Heart left ventricle (tissue), 16 donors: ENCODE data around the gene SF3B5. TPM values are rescaled to one million over a fixed set of nuclear protein-coding genes. Genes with fewer than 3 reads are reported as not detected.
A peak's percentile ranks its signal among the peaks of the same experiment; 100 is the strongest.

Experiments
- ATAC-seq, 4 donors: fragments of 200-7000 bp; cut with Tn5 transposase; one replicate each; pipeline ENCODE4 v1.9.1; 2020 to 2022; ENCODE audit warnings: moderate library complexity in 4 of 4, mild to moderate bottlenecking in 3 of 4, moderate number of reproducible peaks in 1 of 4
- DNase-seq, 5 donors: peaks; one replicate each; pipeline ENCODE4 v3.0.0-alpha.2; 2020
- H3K27ac ChIP-seq, 12 donors: fragments of 200-600 bp; sonication (generic) in 4 of 12; one replicate each; pipeline versions ENCODE4 v1.5.0 to v1.8.0; 2016 to 2022; ENCODE audit warnings: mild to moderate bottlenecking in 2 of 12
- H3K27me3 ChIP-seq, 9 donors: fragments of 200-600 bp; sonication (generic) in 2 of 9; one replicate each; pipeline versions ENCODE4 v1.5.1 to v1.8.0; 2016 to 2022; ENCODE audit warnings: mild to moderate bottlenecking in 3 of 9
- H3K36me3 ChIP-seq, 9 donors: fragments of 200-600 bp; sonication (generic) in 2 of 9; one replicate each; pipeline versions ENCODE4 v1.5.0 to v1.8.0; 2018 to 2022; ENCODE audit warnings: mild to moderate bottlenecking in 2 of 9
- H3K4me1 ChIP-seq, 12 donors: fragments of 200-600 bp; sonication (generic) in 4 of 12; one replicate each; pipeline versions ENCODE4 v1.5.0 to v1.8.0; 2016 to 2022; ENCODE audit warnings: mild to moderate bottlenecking in 3 of 12
- H3K4me3 ChIP-seq, 12 donors: fragments of 200-600 bp; sonication (generic) in 4 of 12; one replicate each; pipeline versions ENCODE4 v1.5.0 to v1.8.0; 2017 to 2022; ENCODE audit warnings: mild to moderate bottlenecking in 9 of 12, moderate library complexity in 4 of 12
- H3K9me3 ChIP-seq, 12 donors: fragments of 200-600 bp; sonication (generic) in 4 of 12; one replicate each; pipeline versions ENCODE4 v1.5.0 to v1.8.0; 2016 to 2022; ENCODE audit warnings: mild to moderate bottlenecking in 1 of 12
- CTCF ChIP-seq, 12 donors: fragments of 200-600 bp; sonication (generic) in 4 of 12; IDR thresholded peaks; one replicate each; pipeline versions ENCODE4 v1.5.0 to v1.8.0; 2018 to 2022; ENCODE audit warnings: antibody characterized with exemption in 12 of 12, mild to moderate bottlenecking in 5 of 12
- POLR2A ChIP-seq, 2 donors: fragments of 450-650 bp; IDR thresholded peaks; one replicate each; pipeline ENCODE4 v1.6.1; 2017; ENCODE audit warnings: antibody characterized with exemption in 2 of 2, mild to moderate bottlenecking in 2 of 2, moderate library complexity in 2 of 2
- WGBS, 4 donors: extraction: QIAGEN DNeasy Blood & Tissue Kit in 2 of 4; methylation state at CpG; one replicate each; pipeline versions ENCODE4 v1.1.5 to v1.1.7; 2013 to 2018; 5-methylcytosine and 5-hydroxymethylcytosine counted together
- intact Hi-C, 10 donors: fragments of 100-400 bp; cut with DNase I; formaldehyde crosslinking; loops; one replicate each; pipeline versions ENCODE4 v1.11.1 to v1.14.2; 2022
- polyA plus RNA-seq, 2 donors: library from polyadenylated mRNA; stranded (reverse); fragments of 200-250 nt; gene quantifications; one replicate each; pipeline ENCODE4 v1.2.3, GENCODE V29; 2013
- total RNA-seq, 9 donors: library from RNA; depleted of rRNA in 2 of 9; stranded (reverse); fragments of >200 nt in 2 of 9; fragmentation: NEBNext Ultra II Directional in 3 of 9; extraction: Animal tissue kit (Norgen Biotek cat#: 25700) in 3 of 9; gene quantifications; one replicate each; pipeline versions ENCODE4 v1.1.0 to v1.2.4, GENCODE V29; 2016 to 2023
- donor health status: ischemic (EF 13 %, LVEDD 7.1; RV severe dilation, severe dysfunction).
- donor health status: healthy with polysubstance abuse.
- donor health status: DM: no; HTN: yes; CAD: no.
- donor health status: DM: no; HTN: no; CAD: no.
- donor health status: ischemic (EF 25% LVEDD 6.9; RV normal size, moderate dysfunction).
- donor health status: ischemic (EF 25% LVEDD 5.7; RV mildly dilated, moderate dysfunction).
- donor health status: healthy.
- donor health status: DM: yes; HTN: yes; CAD: no.
- donor health status: ischemic (EF 35%, LVEDD 5.7; RV mildly dilated, moderate dysfunction).
- donor health status: nonischemic (EF 11% LVEDD 7.7; RV severe dilation, severe dysfunction).
- donor health status: DM: yes; HTN: yes; CAD: no.
- donor health status: PGD.
- donor health status: ischemic (EF 29% LVEDD 5.4; RV normal size, mild dysfunction).
- donor health status: nonischemic (EF 23%, LVEDD 6.1; RV moderate dilation, normal function).

SF3B5 gene
- total and polyA plus RNA-seq, 11 donors, result 99.5 to 281 (median 130) TPM

- Histone ChIP-seq H3K36me3 (no peaks in the 10 kb centered on the region), H3K9me3 (no peaks in the 10 kb centered on the region), H3K27me3 (no peaks in the 10 kb centered on the region), H3K4me3 (no peak overlapping the region), H3K4me1 (peaks cover 0 to 16% (median 0%) of the 10 kb centered on the region in 12 donors), H3K27ac (no peak overlapping the region)
- DNase-seq, result no peak
- no peak for TF ChIP-seq POLR2A (IDR thresholded peaks at IDR 0.05)
- TF ChIP-seq CTCF (IDR thresholded peaks at IDR 0.05), result no peak
- WGBS, 4 donors, result 93 to 99% (median 97%) methylated on average over 1 of the region's 1 CpG
- intact Hi-C loops, result no loop called here
- ATAC-seq, result no peak
These were observed 47.7 kb upstream of the SF3B5 start for GRCh38 chr6:144143106-144143505.

DNA sequence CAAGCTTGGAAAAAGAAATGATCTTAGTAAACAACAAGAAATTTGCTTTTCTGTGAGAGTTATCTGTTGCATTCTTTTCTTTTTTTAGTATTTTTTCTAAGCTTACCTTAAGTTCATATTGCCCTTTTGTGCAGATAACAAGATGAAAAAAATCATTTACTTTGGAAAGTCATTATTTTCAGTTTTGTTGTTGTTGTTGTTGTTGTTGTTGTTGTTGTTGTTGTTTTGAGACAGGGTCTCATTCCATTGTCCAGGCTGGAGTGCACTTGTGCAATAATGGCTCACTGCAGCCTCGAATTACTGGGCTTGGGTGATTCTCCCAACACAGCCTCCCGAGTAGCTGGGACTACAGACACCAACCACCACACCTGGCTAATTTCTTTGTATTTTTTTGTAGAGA, 46.1 kb upstream of the SF3B5 start:
- ATAC-seq, result no peak
- Histone ChIP-seq H3K4me1 (peaks cover 0 to 16% (median 0%) of the 10 kb centered on the region in 12 donors), H3K36me3 (no peaks in the 10 kb centered on the region), H3K9me3 (no peaks in the 10 kb centered on the region), H3K27ac (no peak overlapping the region), H3K4me3 (no peak overlapping the region), H3K27me3 (no peaks in the 10 kb centered on the region)
- TF ChIP-seq CTCF (IDR thresholded peaks at IDR 0.05), result no peak
- TF ChIP-seq POLR2A (IDR thresholded peaks at IDR 0.05), result no peak
- DNase-seq, result no peak
- intact Hi-C loops, result no loop called here
- WGBS, 4 donors, result 84 to 89% (median 85%) methylated on average over 2 of the region's 2 CpGs

DNA sequence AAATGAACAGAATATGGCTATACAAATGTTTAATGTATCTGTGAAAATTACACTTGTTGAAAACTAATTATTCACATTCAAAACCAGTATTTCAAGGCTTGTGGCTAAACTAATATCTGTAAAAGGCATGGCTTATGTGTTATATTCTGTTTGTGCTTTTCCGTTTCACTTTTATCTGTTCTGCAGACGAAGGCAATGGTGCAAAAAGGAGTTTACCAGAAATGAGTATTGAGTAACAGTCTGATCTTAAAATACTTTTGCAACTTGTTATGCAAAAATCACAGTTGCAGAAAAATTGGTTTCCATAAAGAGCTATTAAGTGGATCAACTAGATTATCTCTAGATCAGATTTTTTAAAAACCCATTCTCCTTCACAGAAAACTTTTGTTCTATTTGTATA, 45.5 kb upstream of the SF3B5 start:
- no peak for DNase-seq
- TF ChIP-seq POLR2A (IDR thresholded peaks at IDR 0.05) (no peak), CTCF (IDR thresholded peaks at IDR 0.05) (no peak)
- intact Hi-C loops, result no loop called here
- no peak for ATAC-seq
- WGBS, 4 donors, result 79 to 88% (median 86%) methylated on average over 2 of the region's 2 CpGs
- Histone ChIP-seq H3K27me3 (no peaks in the 10 kb centered on the region), H3K4me3 (no peak overlapping the region), H3K36me3 (no peaks in the 10 kb centered on the region), H3K27ac (peak overlapping the region in 1 of 12 donors; percentile 69), H3K4me1 (peaks cover 0 to 16% (median 0%) of the 10 kb centered on the region in 12 donors), H3K9me3 (no peaks in the 10 kb centered on the region)

DNA sequence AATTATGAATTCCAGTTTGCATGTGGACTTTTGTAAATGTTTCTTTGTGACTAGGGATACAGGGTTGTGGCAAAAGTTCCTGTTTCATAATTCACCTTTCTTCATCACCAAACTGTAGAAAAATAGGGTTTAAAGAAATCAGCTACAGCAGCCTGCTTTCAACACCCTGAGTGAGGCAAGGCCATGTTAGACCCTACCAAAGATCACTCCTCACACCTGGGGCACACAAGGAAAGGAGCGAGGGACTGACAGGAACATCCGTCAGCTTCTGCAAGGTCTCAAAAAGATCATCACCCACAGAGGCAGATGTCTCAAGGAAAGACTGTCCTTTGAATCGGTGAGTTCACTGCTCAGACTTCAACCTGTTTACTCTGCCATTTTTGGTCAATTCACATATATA, 44.4 kb upstream of the SF3B5 start:
- Histone ChIP-seq H3K27me3 (no peaks in the 10 kb centered on the region), H3K27ac (no peak overlapping the region), H3K4me3 (no peak overlapping the region), H3K4me1 (peaks cover 0 to 16% (median 0%) of the 10 kb centered on the region in 12 donors), H3K36me3 (no peaks in the 10 kb centered on the region), H3K9me3 (no peaks in the 10 kb centered on the region)
- no peak for ATAC-seq
- TF ChIP-seq POLR2A (IDR thresholded peaks at IDR 0.05), result no peak
- TF ChIP-seq CTCF (IDR thresholded peaks at IDR 0.05), result no peak
- DNase-seq, result no peak
- 85 to 92% (median 91%) methylated on average over 3 of the region's 3 CpGs for WGBS, 4 donors
- intact Hi-C loops, result no loop called here
